NCI-H1048 (cell line): ENCODE results near the gene TANC1.

Experiments
- DNase-seq: peaks from one replicate; lab custom pipeline; 2025; lab: John Stamatoyannopoulos, UW

The TANC1 gene

GRCh38 chr2:158994920-158995676, 26.7 kb downstream of the TANC1 start:
- no peak for DNase-seq

GRCh38 chr2:158995677-158996049, 27.2 kb downstream of the TANC1 start:
- DNase-seq: no peak

- no peak for DNase-seq
These were observed 28.0 kb downstream of the TANC1 start for GRCh38 chr2:158996378-158996993.

GRCh38 chr2:158997037-158997790, 28.8 kb downstream of the TANC1 start:
- DNase-seq: no peak

GRCh38 chr2:158998551-158999248, 30.3 kb downstream of the TANC1 start:
- DNase-seq: no peak

GRCh38 chr2:158999458-158999857, 31.0 kb downstream of the TANC1 start:
- DNase-seq: no peak

GRCh38 chr2:159000072-159000471, 31.6 kb downstream of the TANC1 start:
- no peak for DNase-seq

GRCh38 chr2:159002462-159003111, 34.1 kb downstream of the TANC1 start:
- DNase-seq: no peak

GRCh38 chr2:159003555-159003954, 35.1 kb downstream of the TANC1 start:
- no peak for DNase-seq

- no peak for DNase-seq
These were observed 36.4 kb downstream of the TANC1 start for GRCh38 chr2:159004849-159005248.

GRCh38 chr2:159009940-159010339, 41.5 kb downstream of the TANC1 start:
- DNase-seq: no peak

GRCh38 chr2:159010340-159010739, 41.9 kb downstream of the TANC1 start:
- DNase-seq: no peak

GRCh38 chr2:159010963-159011362, 42.5 kb downstream of the TANC1 start:
- no peak for DNase-seq

GRCh38 chr2:159012142-159012541, 43.7 kb downstream of the TANC1 start:
- no peak for DNase-seq

GRCh38 chr2:159013103-159013502, 44.7 kb downstream of the TANC1 start:
- DNase-seq: no peak

- DNase-seq: no peak
These were observed 46.7 kb downstream of the TANC1 start for GRCh38 chr2:159015174-159015573.

GRCh38 chr2:159015823-159016222, 47.4 kb downstream of the TANC1 start:
- no peak for DNase-seq

- DNase-seq: no peak
These were observed 49.4 kb downstream of the TANC1 start for GRCh38 chr2:159017837-159018236.

- DNase-seq: no peak
These were observed 50.6 kb downstream of the TANC1 start for GRCh38 chr2:159019021-159019420.

- no peak for DNase-seq
These were observed 53.6 kb downstream of the TANC1 start for GRCh38 chr2:159022019-159022418.

GRCh38 chr2:159026170-159026569, 57.7 kb downstream of the TANC1 start:
- DNase-seq: no peak

GRCh38 chr2:159028776-159029175, 60.3 kb downstream of the TANC1 start:
- DNase-seq: no peak
